Epithelial cell of proximal tubule (primary cell): ENCODE results near the gene ARMS2. TPM values are rescaled to one million over a fixed set of nuclear protein-coding genes. Genes with fewer than 3 reads are reported as not detected.

Experiments
- DNase-seq: peaks from one replicate; pipeline ENCODE4 v3.0.0-alpha.2; 2011; ENCODE audit warnings: low read depth
- H3K4me3 ChIP-seq: 2 replicates; pipeline ENCODE4 v1.5.1; 2011; ENCODE audit warnings: low read depth, mild to moderate bottlenecking, low read length
- CTCF ChIP-seq: conservative IDR thresholded peaks from 2 replicates; pipeline ENCODE4 v1.5.1; 2012; ENCODE audit warnings: low read depth, mild to moderate bottlenecking, low read length
- total RNA-seq: library from RNA; depleted of rRNA; stranded (reverse); fragments of >200 nt; gene quantifications from 2 replicates; pipeline ENCODE4 v1.2.3, GENCODE V29; 2015

ARMS2 gene
- total RNA-seq, 1 donor from 2014 or later = not detected

GRCh38 chr10:122469848-122470247, 15.4 kb downstream of the ARMS2 start:
- no peak for DNase-seq
- TF ChIP-seq CTCF = no peak
- H3K4me3 ChIP-seq = no peak overlapping the region

GRCh38 chr10:122471531-122472177, 17.2 kb downstream of the ARMS2 start:
- DNase-seq = no peak
- TF ChIP-seq CTCF = no peak
- no peak overlapping the region for H3K4me3 ChIP-seq

- H3K4me3 ChIP-seq = no peak overlapping the region
- no peak for DNase-seq
- no peak for TF ChIP-seq CTCF
These were observed 18.7 kb downstream of the ARMS2 start for GRCh38 chr10:122473116-122473515.

- TF ChIP-seq CTCF = no peak
- H3K4me3 ChIP-seq = no peak overlapping the region
- no peak for DNase-seq
These were observed 19.8 kb downstream of the ARMS2 start for GRCh38 chr10:122474131-122474818.

- H3K4me3 ChIP-seq = no peak overlapping the region
- no peak for TF ChIP-seq CTCF
- no peak for DNase-seq
These were observed 20.6 kb downstream of the ARMS2 start for GRCh38 chr10:122475100-122475499.

- TF ChIP-seq CTCF = no peak
- H3K4me3 ChIP-seq = no peak overlapping the region
- DNase-seq = no peak
These were observed 21.3 kb downstream of the ARMS2 start for GRCh38 chr10:122475591-122476332.

- H3K4me3 ChIP-seq = no peak overlapping the region
- TF ChIP-seq CTCF = no peak
- DNase-seq = no peak
These were observed 21.9 kb downstream of the ARMS2 start for GRCh38 chr10:122476333-122476695.
